Keratinocyte (primary cell): Measurements from ENCODE around the gene CCSER1. TPM values are rescaled to one million over a fixed set of nuclear protein-coding genes. Genes with fewer than 3 reads are reported as not detected.

Source experiments
- DNase-seq: peaks from one replicate; pipeline ENCODE4 v3.0.0-alpha.2; 2011; ENCODE audit warnings: low read depth, missing footprints, low spot score
- FAIRE-seq: peaks from 2 replicates; lab custom pipeline; 2011; peaks lifted over from hg19 to GRCh38; lab: Jason Lieb, UNC
- H2AFZ ChIP-seq: 2 replicates; pipeline ENCODE4 v1.6.0; 2012; ENCODE audit warnings: low read length, control low read depth, inconsistent platforms; ENCODE audit not compliant: control insufficient read depth
- H3K27ac ChIP-seq: 2 replicates; pipeline ENCODE4 v1.5.1; 2011; ENCODE audit warnings: low read length; ENCODE audit not compliant: control insufficient read depth, insufficient read depth
- H3K27me3 ChIP-seq: 3 replicates; pipeline ENCODE4 v1.6.0; 2011; ENCODE audit warnings: low read length; ENCODE audit not compliant: control insufficient read depth, insufficient read depth; ENCODE audit errors: extremely low read depth
- H3K36me3 ChIP-seq, 2 experiments: 2 replicates in 1 of 2; 3 replicates in 1 of 2; pipeline ENCODE4 v1.5.1; 2011; ENCODE audit warnings: low read length in 2 of 2, mild to moderate bottlenecking in 1 of 2; ENCODE audit not compliant: control insufficient read depth in 2 of 2, insufficient read depth in 2 of 2; ENCODE audit errors: extremely low read depth in 1 of 2
- H3K4me1 ChIP-seq: 3 replicates; pipeline ENCODE4 v1.5.1; 2011; ENCODE audit warnings: low read length; ENCODE audit not compliant: control insufficient read depth, insufficient read depth; ENCODE audit errors: extremely low read depth
- H3K4me2 ChIP-seq: 3 replicates; pipeline ENCODE4 v1.6.0; 2011; ENCODE audit warnings: low read depth, low read length; ENCODE audit not compliant: control insufficient read depth, insufficient read depth; ENCODE audit errors: extremely low read depth
- H3K4me3 ChIP-seq, 3 experiments: fragments of 200-600 bp in 1 of 3; sonication (generic) in 1 of 3; 2 replicates in 2 of 3; 3 replicates in 1 of 3; pipeline ENCODE4 v1.5.1; 2011 to 2016; ENCODE audit warnings: low read length in 3 of 3, mild to moderate bottlenecking in 3 of 3, control low read depth in 2 of 3, inconsistent platforms in 1 of 3, low read depth in 1 of 3, mixed read lengths in 1 of 3, mixed run types in 1 of 3, moderate library complexity in 1 of 3; ENCODE audit not compliant: control insufficient read depth in 2 of 3, insufficient read depth in 2 of 3; ENCODE audit errors: extremely low read depth in 1 of 3
- H3K79me2 ChIP-seq: 2 replicates; pipeline ENCODE4 v1.6.0; 2012; ENCODE audit warnings: low read length; ENCODE audit not compliant: control insufficient read depth, insufficient read depth
- H3K9ac ChIP-seq: 3 replicates; pipeline ENCODE4 v1.6.0; 2011; ENCODE audit warnings: low read length; ENCODE audit not compliant: control insufficient read depth, insufficient read depth; ENCODE audit errors: extremely low read depth
- H3K9me1 ChIP-seq: 3 replicates; pipeline ENCODE4 v1.6.0; 2011; ENCODE audit warnings: low read length; ENCODE audit not compliant: control insufficient read depth, insufficient read depth; ENCODE audit errors: extremely low read depth
- H3K9me3 ChIP-seq: 2 replicates; pipeline ENCODE4 v1.5.1; 2012; ENCODE audit warnings: low read depth, low read length; ENCODE audit not compliant: control insufficient read depth
- H4K20me1 ChIP-seq: 3 replicates; pipeline ENCODE4 v1.6.0; 2011; ENCODE audit warnings: low read length; ENCODE audit not compliant: control insufficient read depth, insufficient read depth; ENCODE audit errors: extremely low read depth
- CTCF ChIP-seq, 3 experiments: IDR thresholded peaks in 1 of 3; conservative IDR thresholded peaks in 1 of 3; optimal IDR thresholded peaks in 1 of 3; 2 replicates in 2 of 3; 3 replicates in 1 of 3; pipeline versions ENCODE3 to v1.5.1; 2011; ENCODE audit warnings: low read length in 3 of 3, mild to moderate bottlenecking in 3 of 3, moderate library complexity in 2 of 3, control low read depth in 1 of 3, inconsistent platforms in 1 of 3; ENCODE audit not compliant: insufficient read depth in 2 of 3; ENCODE audit errors: extremely low read depth in 1 of 3
- EZH2 ChIP-seq: IDR thresholded peaks from one replicate; pipeline ENCODE4 v1.6.1; 2012; ENCODE audit warnings: inconsistent platforms, mild to moderate bottlenecking, low read length, moderate library complexity
- dilution Hi-C: fragments of 300-500 bp; cut with MboI; formaldehyde crosslinking; loops from one replicate; pipeline ENCODE4 v1.7.0; 2020; ENCODE audit warnings: low sequenced_read_pairs; ENCODE audit not compliant: extremely low pct_ligation_motif_present
- polyA plus RNA-seq, 5 experiments: library from polyadenylated mRNA; depleted of rRNA in 3 of 5; stranded (reverse) in 3 of 5; stranded (forward) in 1 of 5; unstranded in 1 of 5; fragments of >200 nt; gene quantifications; 1 replicate in 1 of 5; 2 replicates in 3 of 5; 3 replicates in 1 of 5; pipeline versions ENCODE4 v1.2.1 to v1.2.3, GENCODE V29; 2011 to 2012; ENCODE audit warnings: missing spikeins in 2 of 5, low read depth in 1 of 5, low replicate concordance in 1 of 5

Gene CCSER1
- polyA plus RNA-seq, 1 donor (not counting 4 experiments of a cell fraction or from before 2014, with no cell fraction given) = 1.2 TPM

GRCh38 chr4:91319556-91320268 is 1192.5 kb downstream of the CCSER1 start:
- H3K4me3 ChIP-seq = no peak overlapping the region
- H3K4me1 ChIP-seq = no peaks in the 10 kb centered on the region
- H4K20me1 ChIP-seq = no peaks in the 10 kb centered on the region
- FAIRE-seq (no peak), DNase-seq (no peak)
- H3K27me3 ChIP-seq = no peaks in the 10 kb centered on the region
- no peak overlapping the region for H3K9ac ChIP-seq
- no peak overlapping the region for H2AFZ ChIP-seq
- no peak overlapping the region for H3K4me2 ChIP-seq
- no peaks in the 10 kb centered on the region for H3K36me3 ChIP-seq
- dilution Hi-C loops = no loop called here
- no peaks in the 10 kb centered on the region for H3K9me3 ChIP-seq
- TF ChIP-seq CTCF (optimal IDR thresholded peaks at IDR 0.05 in 1 of 3, IDR thresholded peaks at IDR 0.05 in 1 of 3, conservative IDR thresholded peaks at IDR 0.05 in 1 of 3; ENCODE audit: extremely low read depth in 1 of 3, insufficient read depth in 2 of 3, low read length in 3 of 3) = no peak
- no peak for TF ChIP-seq EZH2
- H3K9me1 ChIP-seq = no peaks in the 10 kb centered on the region
- H3K27ac ChIP-seq = no peak overlapping the region
- no peaks in the 10 kb centered on the region for H3K79me2 ChIP-seq

GRCh38 chr4:91322961-91323360 is 1195.8 kb downstream of the CCSER1 start:
- Histone ChIP-seq H3K36me3 (no peaks in the 10 kb centered on the region), H3K4me1 (no peaks in the 10 kb centered on the region), H3K4me2 (no peak overlapping the region), H3K4me3 (no peak overlapping the region), H3K9ac (no peak overlapping the region), H2AFZ (no peak overlapping the region), H3K9me3 (no peaks in the 10 kb centered on the region), H3K79me2 (no peaks in the 10 kb centered on the region), H3K9me1 (no peaks in the 10 kb centered on the region), H4K20me1 (no peaks in the 10 kb centered on the region), H3K27me3 (no peaks in the 10 kb centered on the region), H3K27ac (no peak overlapping the region)
- DNase-seq (no peak), FAIRE-seq (no peak)
- dilution Hi-C loops = no loop called here
- TF ChIP-seq CTCF (optimal IDR thresholded peaks at IDR 0.05 in 1 of 3, IDR thresholded peaks at IDR 0.05 in 1 of 3, conservative IDR thresholded peaks at IDR 0.05 in 1 of 3; ENCODE audit: extremely low read depth in 1 of 3, insufficient read depth in 2 of 3, low read length in 3 of 3) = no peak
- TF ChIP-seq EZH2 = no peak
